Pancreas (tissue), 10 donors: Measurements from ENCODE around the gene CCDC124. TPM values are rescaled to one million over a fixed set of nuclear protein-coding genes. Genes with fewer than 3 reads are reported as not detected.
A peak's percentile ranks its signal among the peaks of the same experiment; 100 is the strongest.

Experiments used
- ATAC-seq, 4 donors: fragments of 200-7000 bp; cut with Tn5 transposase; one replicate each; pipeline versions ENCODE4 v1.8.0 to v1.9.1; 2020; ENCODE audit warnings: mild to moderate bottlenecking in 4 of 4, moderate library complexity in 4 of 4
- DNase-seq, 6 donors: peaks; one replicate each; pipeline ENCODE4 v3.0.0-alpha.2; 2020
- FAIRE-seq: peaks from 2 replicates; lab custom pipeline; 2012; peaks lifted over from hg19 to GRCh38; lab: Jason Lieb, UNC
- H3K27ac ChIP-seq, 4 donors: fragments of 200-600 bp; sonication (generic); 1 replicate in 3 of 4; 2 replicates in 1 of 4; pipeline versions ENCODE4 v1.5.0 to v1.8.0; 2020
- H3K27me3 ChIP-seq, 4 donors: fragments of 200-600 bp; one replicate each; pipeline ENCODE4 v1.8.0; 2021
- H3K36me3 ChIP-seq, 3 donors: fragments of 200-600 bp; sonication (generic) in 1 of 3; one replicate each; pipeline versions ENCODE4 v1.5.0 to v1.8.0; 2020 to 2021
- H3K4me1 ChIP-seq, 3 donors: fragments of 200-600 bp; one replicate each; pipeline ENCODE4 v1.8.0; 2021
- H3K4me3 ChIP-seq, 4 donors: fragments of 200-600 bp; sonication (generic) in 2 of 4; one replicate each; pipeline versions ENCODE4 v1.5.0 to v1.8.0; 2020 to 2021
- H3K9me3 ChIP-seq, 4 donors: fragments of 200-600 bp; one replicate each; pipeline ENCODE4 v1.8.0; 2021
- CTCF ChIP-seq, 4 donors: fragments of 200-600 bp; sonication (generic) in 3 of 4; IDR thresholded peaks; one replicate each; pipeline versions ENCODE4 v1.5.0 to v1.8.0; 2021; ENCODE audit warnings: antibody characterized with exemption in 4 of 4
- WGBS, 2 donors: extraction: QIAGEN DNeasy Blood & Tissue Kit; methylation state at CpG; one replicate each; pipeline ENCODE4 v1.1.7; 2013; 5-methylcytosine and 5-hydroxymethylcytosine counted together
- intact Hi-C, 3 donors: fragments of 100-400 bp; cut with DNase I; formaldehyde crosslinking; loops; one replicate each; pipeline versions ENCODE4 v1.11.1 to v1.14.2; 2022
- polyA plus RNA-seq, 2 donors: library from polyadenylated mRNA; stranded (reverse); fragments of 200-250 nt; gene quantifications; one replicate each; pipeline ENCODE4 v1.2.3, GENCODE V29; 2013
- total RNA-seq, 6 donors: library from RNA; stranded (reverse); fragmentation: NEBNext Ultra II Directional in 4 of 6; extraction: Animal tissue kit (Norgen Biotek cat#: 25700) in 4 of 6; gene quantifications; one replicate each; pipeline versions ENCODE4 v1.2.1 to v1.2.4, GENCODE V29; 2021 to 2023
- donor health status: healthy with polysubstance abuse.
- donor health status: DM: no; HTN: no; CAD: no; lungs with moderate emphysema.
- donor health status: DM: no; HTN: no; CAD: no.
- donor health status: control.
- donor health status: control.
- donor health status: Bipolar disorder and iron deficiency.
- donor health status: DM: yes; HTN: yes; CAD: no.
- donor health status: DM: no; HTN: no; CAD: no.
- donor health status: DM: no; HTN: no; CAD: no.
- donor health status: DM: yes; HTN: yes; CAD: no.

CCDC124 gene
- total and polyA plus RNA-seq, 8 donors, result 15.0 to 71.8 (median 32.2) TPM

- intact Hi-C loops, result loop anchor here in 1 of 3 donors (10.0 kb wide), 1 partner anchor 47 kb away; the partner anchor contains the start of gene SLC5A5
- Histone ChIP-seq H3K36me3 (no peaks in the 10 kb centered on the region), H3K4me1 (no peaks in the 10 kb centered on the region), H3K27ac (no peak overlapping the region), H3K4me3 (no peak overlapping the region), H3K9me3 (no peaks in the 10 kb centered on the region), H3K27me3 (no peaks in the 10 kb centered on the region)
- TF ChIP-seq CTCF (IDR thresholded peaks at IDR 0.05), result no peak
- WGBS, 2 donors, result 42 to 49% methylated on average over 3 of the region's 3 CpGs
- no peak for ATAC-seq
- no peak for FAIRE-seq
- DNase-seq, result no peak
These were observed 10.7 kb upstream of the CCDC124 start for GRCh38 chr19:17922138-17922537.

- FAIRE-seq, result no peak
- Histone ChIP-seq H3K27me3 (no peaks in the 10 kb centered on the region), H3K36me3 (no peaks in the 10 kb centered on the region), H3K4me3 (no peak overlapping the region), H3K9me3 (no peaks in the 10 kb centered on the region), H3K4me1 (no peaks in the 10 kb centered on the region), H3K27ac (no peak overlapping the region)
- intact Hi-C loops, result loop anchor here in 2 of 3 donors (5.0 to 10.0 kb wide), 2 partner anchors 51 to 59 kb away; partner anchors contain the start of gene SLC5A5 (in 1 of the 2)
- 55 to 66% methylated on average over 4 of the region's 4 CpGs for WGBS, 2 donors
- DNase-seq, result no peak
- ATAC-seq, result no peak
- TF ChIP-seq CTCF (IDR thresholded peaks at IDR 0.05), result no peak
These were observed 6.8 kb upstream of the CCDC124 start for GRCh38 chr19:17926044-17926443.

- no peak for TF ChIP-seq CTCF (IDR thresholded peaks at IDR 0.05)
- H3K36me3 ChIP-seq, result no peaks in the 10 kb centered on the region
- no peak for ATAC-seq
- H3K9me3 ChIP-seq, result no peaks in the 10 kb centered on the region
- H3K4me3 ChIP-seq, result no peak overlapping the region
- intact Hi-C loops, result loop anchor here in 2 of 3 donors (5.0 to 10.0 kb wide), 2 partner anchors 54 to 62 kb away; partner anchors contain the start of gene SLC5A5 (in 1 of the 2)
- no peak overlapping the region for H3K27ac ChIP-seq
- no peak for DNase-seq
- peaks cover 0 to 10% (median 7%) of the 10 kb centered on the region in 3 donors for H3K4me1 ChIP-seq
- H3K27me3 ChIP-seq, result no peaks in the 10 kb centered on the region
- FAIRE-seq, result no peak
- WGBS, 2 donors, result 53 to 55% methylated on average over 4 of the region's 4 CpGs
These were observed 3.8 kb upstream of the CCDC124 start for GRCh38 chr19:17929056-17929455.

GRCh38 chr19:17931532-17932191 is 1.2 kb upstream of the CCDC124 start:
- FAIRE-seq (no peak), ATAC-seq (peak in 1 of 4 donors; percentile 34), DNase-seq (no peak)
- Histone ChIP-seq H3K36me3 (no peaks in the 10 kb centered on the region), H3K27ac (peak overlapping the region in 1 of 4 donors; percentile 89), H3K27me3 (no peaks in the 10 kb centered on the region), H3K4me3 (peak overlapping the region in 2 of 4 donors; percentile 78 to 88), H3K4me1 (peaks cover 0 to 10% (median 7%) of the 10 kb centered on the region in 3 donors), H3K9me3 (no peaks in the 10 kb centered on the region)
- no peak for TF ChIP-seq CTCF (IDR thresholded peaks at IDR 0.05)
- intact Hi-C loops, result loop anchor here in 2 of 3 donors (5.0 kb wide), 2 partner anchors 59 to 74 kb away; partner anchors contain the start of genes RPL18A (in 1 of the 2) and SLC5A5 (in 1 of the 2)
- 30 to 32% methylated on average over 14 of the region's 14 CpGs for WGBS, 2 donors
